ENCODE measurements around the gene TUSC2.

Gene TUSC2

GRCh38 chr3:50352781-50353180 is 24.8 kb upstream of the TUSC2 start:
- peaks cover 66% of the 10 kb centered on the region for H3K36me3 ChIP-seq
- H3K9me3 ChIP-seq (ENCODE audit: severe bottlenecking) = no peaks in the 10 kb centered on the region
- TF ChIP-seq CTCF (IDR thresholded peaks at IDR 0.05; ENCODE audit: low read depth, low read length) = peak; percentile 32; the same call in 1 of the 2 replicates
- H3K4me3 ChIP-seq (ENCODE audit: low read depth, low read length) = no peak overlapping the region
- no peaks in the 10 kb centered on the region for H3K27me3 ChIP-seq (ENCODE audit: insufficient read depth, low read depth, severe bottlenecking)
- no peak for DNase-seq
- no peak overlapping the region for H3K27ac ChIP-seq

DNA sequence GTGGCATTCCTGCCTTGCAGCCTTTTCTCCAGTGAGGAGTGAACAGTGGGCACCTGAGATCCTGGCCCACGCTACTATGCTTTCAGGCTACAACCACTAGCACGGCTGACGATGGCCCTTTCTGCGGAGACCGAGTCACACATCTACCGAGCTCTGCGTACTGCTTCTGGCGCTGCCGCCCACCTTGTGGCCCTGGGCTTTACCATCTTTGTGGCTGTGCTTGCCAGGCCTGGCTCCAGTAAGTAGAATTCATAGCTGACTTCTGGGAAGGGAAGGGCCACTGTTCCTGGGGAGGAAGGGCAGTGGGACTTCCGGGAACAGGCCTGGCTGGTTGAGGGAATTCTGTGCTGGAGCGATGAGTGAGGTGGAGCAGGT is 23.3 kb upstream of the TUSC2 start:
- H3K27ac ChIP-seq = peak overlapping the region; percentile 83
- H3K27me3 ChIP-seq (ENCODE audit: insufficient read depth, low read depth, severe bottlenecking) = no peaks in the 10 kb centered on the region
- H3K9me3 ChIP-seq (ENCODE audit: severe bottlenecking) = no peaks in the 10 kb centered on the region
- no peak for DNase-seq
- peak overlapping the region; percentile 87 for H3K4me3 ChIP-seq (ENCODE audit: low read depth, low read length)
- TF ChIP-seq CTCF (IDR thresholded peaks at IDR 0.05; ENCODE audit: low read depth, low read length) = no peak
- peaks cover 61% of the 10 kb centered on the region for H3K36me3 ChIP-seq

GRCh38 chr3:50350527-50351322 is 22.7 kb upstream of the TUSC2 start, which contains the start of the genes CYB561D2 and NPRL2:
TSS of gene CYB561D2 (plus strand) at chr3:50350862. CDS start at chr3:50351434, 572 bp downstream.
TSS of gene NPRL2 (minus strand) at chr3:50350775. CDS start at chr3:50350652, 123 bp downstream.
- Histone ChIP-seq H3K9me3 (ENCODE audit: severe bottlenecking) (no peaks in the 10 kb centered on the region), H3K27ac (peak within 1 kb of the TSS; percentile 83), H3K36me3 (peaks cover 55% of the 10 kb centered on the region), H3K4me3 (ENCODE audit: low read depth, low read length) (peak within 1 kb of the TSS; percentile 87), H3K27me3 (ENCODE audit: insufficient read depth, low read depth, severe bottlenecking) (no peaks in the 10 kb centered on the region)
- DNase-seq = peak; percentile 98
- no peak for TF ChIP-seq CTCF (IDR thresholded peaks at IDR 0.05; ENCODE audit: low read depth, low read length)

DNA sequence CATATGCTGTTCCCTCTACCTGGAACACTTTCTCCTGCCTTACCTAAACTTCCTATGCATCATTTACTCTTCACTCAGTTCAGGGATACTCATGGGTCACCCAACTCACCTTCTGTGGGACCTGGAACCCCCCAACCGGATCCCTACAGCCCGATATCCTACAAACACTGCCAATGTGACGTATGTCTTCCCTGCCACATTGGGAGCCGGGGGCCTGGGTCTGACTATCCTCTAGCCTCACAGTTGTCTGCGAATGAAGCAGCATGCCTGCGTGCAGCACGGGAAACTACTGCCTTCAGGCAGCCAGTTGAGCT is 22.1 kb upstream of the TUSC2 start:
- H3K9me3 ChIP-seq (ENCODE audit: severe bottlenecking) = no peaks in the 10 kb centered on the region
- peak overlapping the region; percentile 83 for H3K27ac ChIP-seq
- H3K4me3 ChIP-seq (ENCODE audit: low read depth, low read length) = peak overlapping the region; percentile 87
- TF ChIP-seq CTCF (IDR thresholded peaks at IDR 0.05; ENCODE audit: low read depth, low read length) = no peak
- H3K36me3 ChIP-seq = peaks cover 50% of the 10 kb centered on the region
- DNase-seq = no peak
- H3K27me3 ChIP-seq (ENCODE audit: insufficient read depth, low read depth, severe bottlenecking) = no peaks in the 10 kb centered on the region

DNA sequence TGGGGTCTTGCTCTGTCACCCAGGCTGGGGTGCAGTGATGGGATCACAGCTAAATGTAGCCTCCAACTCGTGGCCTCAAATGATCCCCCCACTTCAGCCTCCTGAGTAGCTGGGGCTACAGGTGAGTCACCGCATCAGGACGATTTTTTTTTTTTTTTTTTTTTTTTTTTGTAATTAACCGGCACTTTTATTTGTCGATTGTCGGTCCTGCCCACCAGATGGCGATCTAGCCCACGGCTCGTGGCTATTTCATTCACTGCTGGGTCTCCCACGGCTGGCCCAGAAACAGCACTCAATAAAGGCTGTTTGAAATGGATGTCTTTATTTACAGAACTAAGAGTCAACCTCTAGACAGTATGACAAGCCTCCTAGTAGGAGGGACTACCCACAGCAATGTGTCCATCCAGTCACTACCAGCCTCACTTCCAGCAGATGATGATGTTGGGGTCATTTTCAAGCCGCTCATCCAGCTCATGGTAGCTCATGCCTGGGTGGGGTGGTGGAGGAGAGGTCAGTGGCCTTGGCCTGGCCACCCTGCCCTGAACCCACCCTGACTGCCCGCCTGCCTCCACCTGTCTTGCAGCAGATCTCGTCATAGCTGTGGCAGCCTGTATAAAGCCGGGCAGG is 19.3 kb upstream of the TUSC2 start:
- no peaks in the 10 kb centered on the region for H3K27me3 ChIP-seq (ENCODE audit: insufficient read depth, low read depth, severe bottlenecking)
- TF ChIP-seq CTCF (IDR thresholded peaks at IDR 0.05; ENCODE audit: low read depth, low read length) = peak; percentile 51
- no peaks in the 10 kb centered on the region for H3K9me3 ChIP-seq (ENCODE audit: severe bottlenecking)
- peak; percentile 66 for DNase-seq
- peaks cover 28% of the 10 kb centered on the region for H3K36me3 ChIP-seq
- H3K27ac ChIP-seq = no peak overlapping the region
- H3K4me3 ChIP-seq (ENCODE audit: low read depth, low read length) = no peak overlapping the region

All from WERI-Rb-1 (cell line).